ENCODE results near the gene JSRP1. TPM values are rescaled to one million over a fixed set of nuclear protein-coding genes. Genes with fewer than 3 reads are reported as not detected.

JSRP1 gene, protein sequence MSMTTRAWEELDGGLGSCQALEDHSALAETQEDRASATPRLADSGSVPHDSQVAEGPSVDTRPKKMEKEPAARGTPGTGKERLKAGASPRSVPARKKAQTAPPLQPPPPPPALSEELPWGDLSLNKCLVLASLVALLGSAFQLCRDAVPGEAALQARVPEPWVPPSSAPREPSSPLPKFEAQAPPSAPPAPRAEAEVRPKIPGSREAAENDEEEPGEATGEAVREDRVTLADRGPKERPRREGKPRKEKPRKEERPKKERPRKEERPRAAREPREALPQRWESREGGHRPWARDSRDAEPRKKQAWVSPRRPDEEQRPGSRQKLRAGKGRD
- total RNA-seq: not detected

DNA sequence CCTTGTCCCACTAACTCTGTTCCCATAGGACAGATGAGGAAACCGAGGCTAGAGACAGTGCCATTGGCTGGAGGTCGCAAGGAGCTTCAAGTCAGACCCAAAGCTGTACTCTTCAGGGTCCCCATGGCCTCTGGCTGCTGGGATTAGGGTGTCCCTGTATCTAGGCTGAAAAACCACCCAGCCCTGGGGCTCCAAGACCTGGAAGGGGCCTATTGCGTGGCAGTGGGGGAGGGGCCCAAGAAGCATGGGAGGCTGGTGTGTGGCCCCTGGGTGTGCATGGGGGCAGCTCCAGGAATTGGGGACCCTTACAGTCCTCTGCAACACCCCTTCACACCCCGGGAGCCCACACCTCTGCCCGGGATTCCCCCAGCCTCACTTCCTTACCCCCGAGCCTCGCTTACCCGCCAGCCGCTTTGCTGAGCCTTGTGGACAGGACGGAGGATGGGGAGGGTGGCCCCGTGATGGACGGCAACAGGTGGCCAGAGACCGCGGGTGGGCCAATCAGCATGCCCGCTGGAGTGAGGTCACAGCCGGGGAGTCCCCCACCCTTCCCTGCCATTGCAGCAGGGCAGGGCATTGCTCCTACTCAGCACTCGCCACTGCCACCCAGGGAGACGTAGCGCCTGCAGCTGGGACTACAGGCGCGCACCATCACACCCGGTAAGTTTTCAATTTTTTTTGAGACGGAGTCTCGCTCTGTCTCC is at the start of gene JSRP1:
JSRP1 (minus strand) TSS at position 436 of the 704 bp plus-strand sequence. CDS start 1,103 bp downstream, outside the sequence.
- Histone ChIP-seq H3K4me1 (peaks cover 0 to 36% (median 26%) of the 10 kb centered on the region in 4 donors), H3K27me3 (peaks cover 0 to 26% of the 10 kb centered on the region in 2 donors), H3K27ac (peak within 1 kb of the TSS in 1 of 4 donors; percentile 84), H3K9me3 (no peaks in the 10 kb centered on the region), H3K4me3 (no peak within 1 kb of the TSS), H3K36me3 (no peaks in the 10 kb centered on the region)
- TF ChIP-seq, protein P1, sequence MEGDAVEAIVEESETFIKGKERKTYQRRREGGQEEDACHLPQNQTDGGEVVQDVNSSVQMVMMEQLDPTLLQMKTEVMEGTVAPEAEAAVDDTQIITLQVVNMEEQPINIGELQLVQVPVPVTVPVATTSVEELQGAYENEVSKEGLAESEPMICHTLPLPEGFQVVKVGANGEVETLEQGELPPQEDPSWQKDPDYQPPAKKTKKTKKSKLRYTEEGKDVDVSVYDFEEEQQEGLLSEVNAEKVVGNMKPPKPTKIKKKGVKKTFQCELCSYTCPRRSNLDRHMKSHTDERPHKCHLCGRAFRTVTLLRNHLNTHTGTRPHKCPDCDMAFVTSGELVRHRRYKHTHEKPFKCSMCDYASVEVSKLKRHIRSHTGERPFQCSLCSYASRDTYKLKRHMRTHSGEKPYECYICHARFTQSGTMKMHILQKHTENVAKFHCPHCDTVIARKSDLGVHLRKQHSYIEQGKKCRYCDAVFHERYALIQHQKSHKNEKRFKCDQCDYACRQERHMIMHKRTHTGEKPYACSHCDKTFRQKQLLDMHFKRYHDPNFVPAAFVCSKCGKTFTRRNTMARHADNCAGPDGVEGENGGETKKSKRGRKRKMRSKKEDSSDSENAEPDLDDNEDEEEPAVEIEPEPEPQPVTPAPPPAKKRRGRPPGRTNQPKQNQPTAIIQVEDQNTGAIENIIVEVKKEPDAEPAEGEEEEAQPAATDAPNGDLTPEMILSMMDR (IDR thresholded peaks at IDR 0.05): no peak
- no peak for TF ChIP-seq POLR2A (IDR thresholded peaks at IDR 0.05)
- peak in 2 of 3 donors; percentile 47 to 51 for DNase-seq

- Histone ChIP-seq H3K27ac (no peak overlapping the region), H3K36me3 (no peaks in the 10 kb centered on the region), H3K4me3 (no peak overlapping the region), H3K4me1 (peaks cover 0 to 26% (median 10%) of the 10 kb centered on the region in 4 donors), H3K27me3 (peaks cover 0 to 16% of the 10 kb centered on the region in 2 donors), H3K9me3 (no peaks in the 10 kb centered on the region)
- DNase-seq: no peak
- no peak for TF ChIP-seq POLR2A (IDR thresholded peaks at IDR 0.05)
- TF ChIP-seq, protein P1 (IDR thresholded peaks at IDR 0.05): no peak
Observed at GRCh38 chr19:2305452-2306280, 49.4 kb upstream of the JSRP1 start.

- Histone ChIP-seq H3K4me1 (peaks cover 0 to 24% (median 10%) of the 10 kb centered on the region in 4 donors), H3K9me3 (no peaks in the 10 kb centered on the region), H3K36me3 (no peaks in the 10 kb centered on the region), H3K4me3 (peak overlapping the region in 1 of 4 donors; percentile 32), H3K27me3 (peaks cover 0 to 13% of the 10 kb centered on the region in 2 donors), H3K27ac (peak overlapping the region in 1 of 4 donors; percentile 73)
- DNase-seq: no peak
- TF ChIP-seq POLR2A (IDR thresholded peaks at IDR 0.05): no peak
- TF ChIP-seq, protein P1 (IDR thresholded peaks at IDR 0.05): no peak
Observed at GRCh38 chr19:2303211-2303798, 47.1 kb upstream of the JSRP1 start.

DNA sequence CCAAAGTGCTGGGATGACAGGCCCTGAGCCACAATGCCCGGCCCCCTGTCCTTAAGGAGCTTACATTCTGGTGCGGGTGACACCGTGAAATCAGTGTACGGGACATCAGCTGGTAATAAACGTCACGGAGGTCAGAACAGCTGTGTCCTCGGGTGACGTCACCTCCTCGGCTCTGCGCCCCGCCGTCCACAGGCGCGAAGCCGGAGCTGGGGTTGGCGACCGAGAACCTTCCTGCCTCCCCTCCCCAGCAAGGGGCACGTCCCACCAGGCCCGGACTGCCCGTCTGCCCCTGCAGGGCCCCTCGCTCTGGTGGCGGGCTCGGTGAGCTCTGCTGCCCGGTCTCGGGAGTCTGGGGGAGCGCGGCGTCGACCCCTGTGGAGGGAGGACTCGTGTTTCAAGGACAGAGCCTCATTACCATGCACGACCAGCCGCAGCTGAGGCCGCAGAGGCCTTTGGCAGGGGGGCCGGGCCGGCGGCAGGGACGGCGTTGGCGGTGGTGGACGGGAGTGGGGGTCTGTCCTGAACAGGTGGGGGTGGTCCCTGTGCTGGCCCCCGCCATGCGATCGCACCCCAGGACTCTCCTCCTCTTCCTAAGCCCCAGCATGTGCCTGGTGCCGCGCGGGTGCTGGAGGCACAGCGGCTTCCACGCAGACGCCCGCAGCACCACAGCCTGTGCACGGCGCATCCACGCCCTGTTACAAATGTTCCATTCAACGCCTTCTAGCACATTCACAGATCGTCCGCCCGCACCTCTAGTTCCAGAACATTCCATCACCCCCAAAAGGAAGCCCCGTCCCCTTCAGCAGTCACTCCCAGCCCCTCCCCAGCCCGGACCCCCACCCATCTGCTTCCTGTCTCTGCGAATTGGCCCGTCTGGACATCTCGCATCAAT is 46.3 kb upstream of the JSRP1 start:
- peaks cover 0 to 20% (median 9%) of the 10 kb centered on the region in 4 donors for H3K4me1 ChIP-seq
- H3K9me3 ChIP-seq: no peaks in the 10 kb centered on the region
- peak overlapping the region in 2 of 4 donors; percentile 17 to 73 for H3K27ac ChIP-seq
- peak overlapping the region in 3 of 4 donors; percentile 3 to 32 (median 24) for H3K4me3 ChIP-seq
- no peaks in the 10 kb centered on the region for H3K36me3 ChIP-seq
- TF ChIP-seq, protein P1 (IDR thresholded peaks at IDR 0.05): no peak
- TF ChIP-seq POLR2A (IDR thresholded peaks at IDR 0.05): no peak
- H3K27me3 ChIP-seq: peaks cover 0 to 9% of the 10 kb centered on the region in 2 donors
- peak in 2 of 3 donors; percentile 77 to 83 for DNase-seq
